ENCODE measurements around the gene CDCA3. TPM values are rescaled to one million over a fixed set of nuclear protein-coding genes. Genes with fewer than 3 reads are reported as not detected.
A peak's percentile ranks its signal among the peaks of the same experiment; 100 is the strongest.

Gene CDCA3
- total RNA-seq, 1 donor from 2014 or later, result 36.1 TPM

DNA sequence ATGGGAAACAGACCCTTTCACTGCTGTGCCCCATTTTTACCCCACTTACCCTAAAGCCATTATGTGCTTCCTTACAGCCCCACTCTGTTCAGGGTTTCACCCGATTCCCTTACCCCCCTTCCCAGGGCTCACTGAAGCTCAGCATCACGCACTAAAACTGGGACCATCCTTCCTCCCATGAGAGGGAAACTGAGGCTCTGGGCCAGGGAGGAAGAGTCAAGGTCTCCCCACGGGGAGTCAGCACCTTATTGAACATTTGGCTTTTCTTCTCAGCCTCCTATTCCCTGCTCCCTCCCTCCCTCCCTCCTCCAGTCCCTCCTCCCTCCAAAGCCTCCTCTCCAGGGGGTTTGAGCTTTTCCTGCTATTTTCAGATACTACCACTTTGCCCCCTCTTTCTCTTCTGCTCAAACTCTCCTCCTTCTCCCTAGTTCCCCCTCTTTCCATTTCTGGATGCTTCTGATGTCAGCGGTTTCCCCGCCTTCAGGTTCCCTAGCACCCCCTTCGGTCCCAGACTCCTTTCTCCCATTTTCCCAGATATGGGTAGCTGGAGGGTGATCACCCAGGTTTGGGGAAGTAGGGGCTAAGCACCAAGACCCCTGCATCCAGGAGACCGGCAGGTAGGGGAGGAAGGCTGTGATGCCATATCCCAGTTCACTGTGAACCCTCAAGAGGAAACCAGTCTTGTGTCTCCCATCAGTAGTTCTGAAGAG lies 28.5 kb downstream of the CDCA3 start:
- Mint-ChIP-seq H3K36me3 (ENCODE audit: insufficient read depth) (no peaks in the 10 kb centered on the region), H3K4me1 (ENCODE audit: low read depth) (peaks cover 26% of the 10 kb centered on the region), H3K27ac (no peak overlapping the region), H3K4me3 (ENCODE audit: low read depth) (no peak overlapping the region), H3K27me3 (peaks cover 71% of the 10 kb centered on the region), H3K9me3 (ENCODE audit: low read depth) (no peaks in the 10 kb centered on the region)
- TF ChIP-seq, protein P1, sequence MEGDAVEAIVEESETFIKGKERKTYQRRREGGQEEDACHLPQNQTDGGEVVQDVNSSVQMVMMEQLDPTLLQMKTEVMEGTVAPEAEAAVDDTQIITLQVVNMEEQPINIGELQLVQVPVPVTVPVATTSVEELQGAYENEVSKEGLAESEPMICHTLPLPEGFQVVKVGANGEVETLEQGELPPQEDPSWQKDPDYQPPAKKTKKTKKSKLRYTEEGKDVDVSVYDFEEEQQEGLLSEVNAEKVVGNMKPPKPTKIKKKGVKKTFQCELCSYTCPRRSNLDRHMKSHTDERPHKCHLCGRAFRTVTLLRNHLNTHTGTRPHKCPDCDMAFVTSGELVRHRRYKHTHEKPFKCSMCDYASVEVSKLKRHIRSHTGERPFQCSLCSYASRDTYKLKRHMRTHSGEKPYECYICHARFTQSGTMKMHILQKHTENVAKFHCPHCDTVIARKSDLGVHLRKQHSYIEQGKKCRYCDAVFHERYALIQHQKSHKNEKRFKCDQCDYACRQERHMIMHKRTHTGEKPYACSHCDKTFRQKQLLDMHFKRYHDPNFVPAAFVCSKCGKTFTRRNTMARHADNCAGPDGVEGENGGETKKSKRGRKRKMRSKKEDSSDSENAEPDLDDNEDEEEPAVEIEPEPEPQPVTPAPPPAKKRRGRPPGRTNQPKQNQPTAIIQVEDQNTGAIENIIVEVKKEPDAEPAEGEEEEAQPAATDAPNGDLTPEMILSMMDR (IDR thresholded peaks at IDR 0.05; ENCODE audit: unreplicated experiment), result no peak
- DNase-seq (ENCODE audit: low spot score, unreplicated experiment), result no peak

DNA sequence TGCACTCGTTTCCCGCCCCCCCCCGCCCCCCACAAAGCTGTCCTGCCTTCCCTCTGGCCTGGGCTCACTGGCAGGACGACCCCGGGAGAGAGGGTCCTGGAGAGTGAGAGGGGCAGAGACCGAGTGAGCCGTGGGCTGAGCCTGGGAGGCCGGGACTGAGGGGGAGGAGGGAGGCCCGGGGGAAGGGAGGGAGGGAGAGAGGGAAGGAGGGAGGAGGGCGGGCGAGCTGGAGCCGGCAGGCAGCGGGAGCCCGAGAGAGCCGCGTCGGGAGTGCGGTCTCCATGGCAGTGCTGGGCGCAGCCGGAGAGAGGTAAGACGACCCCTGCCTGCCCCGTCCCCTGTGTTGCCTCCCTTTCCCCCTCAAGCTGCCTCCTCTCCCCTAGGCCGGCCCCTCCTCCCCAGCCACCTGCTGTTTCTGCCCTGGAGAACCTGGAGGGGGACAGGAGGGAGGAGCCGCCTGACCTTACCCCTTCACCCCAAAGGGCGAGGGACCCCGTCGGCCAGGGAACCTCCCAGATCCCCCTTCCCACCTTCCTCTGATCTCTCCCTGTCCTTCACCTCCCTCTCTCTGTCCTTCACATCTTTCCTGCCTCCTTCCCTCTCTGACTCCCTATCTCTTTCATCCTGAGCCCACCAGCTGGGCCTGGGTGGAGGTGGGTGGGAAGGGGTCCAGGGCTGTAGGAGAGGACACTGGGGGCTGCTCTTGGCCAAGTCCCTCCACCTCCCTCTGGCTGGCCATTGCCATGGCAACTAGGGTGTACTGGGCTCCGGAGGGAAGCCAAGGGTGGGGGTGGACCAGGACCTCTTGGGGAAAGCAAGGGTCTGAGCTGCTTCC lies 29.3 kb downstream of the CDCA3 start, which contains the start of gene GPR162:
Gene GPR162, plus strand, starts transcription at position 231 of the 835 bp plus-strand sequence. CDS start 2,078 bp downstream, outside the sequence.
- Mint-ChIP-seq H3K27me3 (peaks cover 67% of the 10 kb centered on the region), H3K4me3 (ENCODE audit: low read depth) (peak within 1 kb of the TSS; percentile 67), H3K4me1 (ENCODE audit: low read depth) (peaks cover 24% of the 10 kb centered on the region), H3K9me3 (ENCODE audit: low read depth) (no peaks in the 10 kb centered on the region), H3K27ac (peak within 1 kb of the TSS; percentile 47), H3K36me3 (ENCODE audit: insufficient read depth) (no peaks in the 10 kb centered on the region)
- TF ChIP-seq, protein P1 (IDR thresholded peaks at IDR 0.05; ENCODE audit: unreplicated experiment), result no peak
- DNase-seq (ENCODE audit: low spot score, unreplicated experiment), result peak; percentile 59

DNA sequence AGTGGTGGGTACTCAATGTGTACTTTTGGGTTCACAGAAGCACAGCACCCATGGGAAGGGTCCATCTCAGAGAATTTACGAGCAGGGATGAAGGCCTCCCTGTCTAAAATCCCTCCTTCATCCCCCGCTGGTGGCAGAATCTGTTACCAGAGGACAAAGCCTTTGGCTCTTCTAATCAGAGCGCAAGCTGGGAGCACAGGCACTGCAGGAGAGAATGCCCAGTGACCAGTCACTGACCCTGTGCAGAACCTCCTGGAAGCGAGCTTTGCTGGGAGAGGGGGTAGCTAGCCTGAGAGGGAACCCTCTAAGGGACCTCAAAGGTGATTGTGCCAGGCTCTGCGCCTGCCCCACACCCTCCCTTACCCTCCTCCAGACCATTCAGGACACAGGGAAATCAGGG lies 30.9 kb downstream of the CDCA3 start:
- no peak for DNase-seq (ENCODE audit: low spot score, unreplicated experiment)
- Mint-ChIP-seq H3K27me3 (peaks cover 60% of the 10 kb centered on the region), H3K4me3 (ENCODE audit: low read depth) (no peak overlapping the region), H3K9me3 (ENCODE audit: low read depth) (no peaks in the 10 kb centered on the region), H3K36me3 (ENCODE audit: insufficient read depth) (no peaks in the 10 kb centered on the region), H3K4me1 (ENCODE audit: low read depth) (peaks cover 24% of the 10 kb centered on the region), H3K27ac (no peak overlapping the region)
- TF ChIP-seq, protein P1 (IDR thresholded peaks at IDR 0.05; ENCODE audit: unreplicated experiment), result no peak

DNA sequence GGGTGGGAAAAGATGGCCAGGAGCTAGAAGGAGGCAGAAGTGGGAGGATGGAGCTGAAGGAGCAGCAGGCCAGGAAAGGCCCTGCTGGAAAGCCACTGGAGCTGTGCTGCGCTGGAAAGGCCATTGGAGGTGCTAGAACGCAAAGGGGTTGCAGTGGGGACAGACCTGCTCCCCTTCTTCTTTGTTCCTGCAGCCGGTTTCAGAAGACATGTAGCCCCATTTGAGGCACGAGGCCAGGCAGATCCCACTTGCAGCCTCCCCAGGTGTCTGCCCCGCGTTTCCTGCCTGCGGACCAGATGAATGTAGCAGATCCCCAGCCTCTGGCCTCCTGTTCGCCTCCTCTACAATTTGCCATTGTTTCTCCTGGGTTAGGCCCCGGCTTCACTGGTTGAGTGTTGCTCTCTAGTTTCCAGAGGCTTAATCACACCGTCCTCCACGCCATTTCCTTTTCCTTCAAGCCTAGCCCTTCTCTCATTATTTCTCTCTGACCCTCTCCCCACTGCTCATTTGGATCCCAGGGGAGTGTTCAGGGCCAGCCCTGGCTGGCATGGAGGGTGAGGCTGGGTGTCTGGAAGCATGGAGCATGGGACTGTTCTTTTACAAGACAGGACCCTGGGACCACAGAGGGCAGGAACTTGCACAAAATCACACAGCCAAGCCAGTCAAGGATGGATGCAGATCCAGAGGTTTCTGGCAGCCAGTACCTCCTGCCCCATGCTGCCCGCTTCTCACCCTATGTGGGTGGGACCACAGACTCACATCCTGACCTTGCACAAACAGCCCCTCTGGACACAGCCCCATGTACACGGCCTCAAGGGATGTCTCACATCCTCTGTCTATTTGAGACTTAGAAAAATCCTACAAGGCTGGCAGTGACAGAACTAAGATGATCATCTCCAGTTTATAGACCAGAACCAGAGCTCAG lies 31.7 kb downstream of the CDCA3 start:
- Mint-ChIP-seq H3K27me3 (peaks cover 60% of the 10 kb centered on the region), H3K4me1 (ENCODE audit: low read depth) (peaks cover 24% of the 10 kb centered on the region), H3K27ac (no peak overlapping the region), H3K36me3 (ENCODE audit: insufficient read depth) (no peaks in the 10 kb centered on the region), H3K9me3 (ENCODE audit: low read depth) (no peaks in the 10 kb centered on the region), H3K4me3 (ENCODE audit: low read depth) (no peak overlapping the region)
- TF ChIP-seq, protein P1 (IDR thresholded peaks at IDR 0.05; ENCODE audit: unreplicated experiment), result no peak
- DNase-seq (ENCODE audit: low spot score, unreplicated experiment), result no peak
